Thoracic aorta (tissue), 2 donors: ENCODE measurements around the gene PTPN4. TPM values are rescaled to one million over a fixed set of nuclear protein-coding genes. Genes with fewer than 3 reads are reported as not detected.

Experiments used
- ATAC-seq: fragments of 150-250 bp; one replicate; pipeline ENCODE4 v1.8.0; 2017; ENCODE audit warnings: low read depth; ENCODE audit not compliant: insufficient number of reproducible peaks, low FRiP score
- DNase-seq: peaks from one replicate; pipeline ENCODE4 v3.0.0-alpha.2; 2020; ENCODE audit warnings: low spot score
- H3K27ac ChIP-seq, 2 donors: fragments of 200-600 bp; sonication (generic); 1 replicate in 1 of 2; 2 replicates in 1 of 2; pipeline ENCODE4 v1.5.1; 2016; ENCODE audit warnings: mild to moderate bottlenecking in 2 of 2, moderate library complexity in 2 of 2
- H3K27me3 ChIP-seq: fragments of 200-600 bp; sonication (generic); replicated peaks from 2 replicates; pipeline ENCODE4 v1.6.0; 2016; ENCODE audit warnings: mild to moderate bottlenecking; ENCODE audit not compliant: insufficient read depth
- H3K36me3 ChIP-seq: fragments of 200-600 bp; sonication (generic); one replicate; pipeline ENCODE4 v1.5.1; 2016
- H3K4me1 ChIP-seq, 2 donors: fragments of 200-600 bp; sonication (generic); 1 replicate in 1 of 2; 2 replicates in 1 of 2; pipeline versions ENCODE4 v1.5.1 to v1.6.0; 2016; ENCODE audit warnings: low read depth in 2 of 2, mild to moderate bottlenecking in 1 of 2; ENCODE audit not compliant: control insufficient read depth in 1 of 2
- H3K4me3 ChIP-seq: fragments of 200-600 bp; sonication (generic); 2 replicates; pipeline ENCODE4 v1.5.1; 2016; ENCODE audit warnings: mild to moderate bottlenecking
- H3K9me3 ChIP-seq: fragments of 200-600 bp; sonication (generic); 2 replicates; pipeline ENCODE4 v1.5.1; 2016
- CTCF ChIP-seq: fragments of 200-600 bp; sonication (generic); IDR thresholded peaks from one replicate; pipeline ENCODE4 v1.5.1; 2019; ENCODE audit warnings: antibody characterized with exemption
- total RNA-seq, 2 donors: library from RNA; depleted of rRNA; stranded (reverse); fragments of >200 nt; gene quantifications; one replicate each; pipeline versions ENCODE4 v1.1.0 to v1.2.3, GENCODE V29; 2016

PTPN4 gene
- total RNA-seq, 2 donors from 2014 or later = 18.5 to 43.3 TPM

- H3K4me3 ChIP-seq = no peak overlapping the region
- no peak for TF ChIP-seq CTCF
- no peaks in the 10 kb centered on the region for H3K36me3 ChIP-seq
- no peaks in the 10 kb centered on the region for H3K4me1 ChIP-seq
- no peak overlapping the region for H3K27ac ChIP-seq
- no peak for DNase-seq
- H3K27me3 ChIP-seq = no peaks in the 10 kb centered on the region
- no peak for ATAC-seq
- H3K9me3 ChIP-seq = no peaks in the 10 kb centered on the region
Measured at GRCh38 chr2:119734047-119734446, 25.7 kb upstream of the PTPN4 start.

- H3K27me3 ChIP-seq = no peaks in the 10 kb centered on the region
- H3K4me1 ChIP-seq = no peaks in the 10 kb centered on the region
- H3K27ac ChIP-seq = no peak overlapping the region
- H3K4me3 ChIP-seq = no peak overlapping the region
- ATAC-seq (no peak), DNase-seq (no peak)
- no peak for TF ChIP-seq CTCF
- H3K9me3 ChIP-seq = no peaks in the 10 kb centered on the region
- H3K36me3 ChIP-seq = no peaks in the 10 kb centered on the region
Measured at GRCh38 chr2:119735565-119735964, 24.2 kb upstream of the PTPN4 start.

- no peaks in the 10 kb centered on the region for H3K36me3 ChIP-seq
- no peaks in the 10 kb centered on the region for H3K27me3 ChIP-seq
- no peaks in the 10 kb centered on the region for H3K4me1 ChIP-seq
- no peaks in the 10 kb centered on the region for H3K9me3 ChIP-seq
- H3K4me3 ChIP-seq = no peak overlapping the region
- no peak for TF ChIP-seq CTCF
- ATAC-seq = no peak
- DNase-seq = no peak
- no peak overlapping the region for H3K27ac ChIP-seq
Measured at GRCh38 chr2:119736021-119736420, 23.7 kb upstream of the PTPN4 start.

- no peaks in the 10 kb centered on the region for H3K27me3 ChIP-seq
- no peak for TF ChIP-seq CTCF
- ATAC-seq (no peak), DNase-seq (no peak)
- no peak overlapping the region for H3K27ac ChIP-seq
- H3K9me3 ChIP-seq = no peaks in the 10 kb centered on the region
- H3K4me1 ChIP-seq = no peaks in the 10 kb centered on the region
- H3K4me3 ChIP-seq = no peak overlapping the region
- no peaks in the 10 kb centered on the region for H3K36me3 ChIP-seq
Measured at GRCh38 chr2:119739580-119740255, 20.0 kb upstream of the PTPN4 start.

- Histone ChIP-seq H3K4me3 (no peak overlapping the region), H3K4me1 (no peaks in the 10 kb centered on the region), H3K27ac (no peak overlapping the region), H3K36me3 (no peaks in the 10 kb centered on the region), H3K9me3 (no peaks in the 10 kb centered on the region), H3K27me3 (no peaks in the 10 kb centered on the region)
- no peak for TF ChIP-seq CTCF
- no peak for DNase-seq
- ATAC-seq = no peak
Measured at GRCh38 chr2:119741001-119741400, 18.7 kb upstream of the PTPN4 start.
